ENCODE measurements around the gene STAM. TPM values are rescaled to one million over a fixed set of nuclear protein-coding genes. Genes with fewer than 3 reads are reported as not detected.

Gene STAM
- total RNA-seq, 1 experiment from 2014 or later, result 29.3 TPM

DNA sequence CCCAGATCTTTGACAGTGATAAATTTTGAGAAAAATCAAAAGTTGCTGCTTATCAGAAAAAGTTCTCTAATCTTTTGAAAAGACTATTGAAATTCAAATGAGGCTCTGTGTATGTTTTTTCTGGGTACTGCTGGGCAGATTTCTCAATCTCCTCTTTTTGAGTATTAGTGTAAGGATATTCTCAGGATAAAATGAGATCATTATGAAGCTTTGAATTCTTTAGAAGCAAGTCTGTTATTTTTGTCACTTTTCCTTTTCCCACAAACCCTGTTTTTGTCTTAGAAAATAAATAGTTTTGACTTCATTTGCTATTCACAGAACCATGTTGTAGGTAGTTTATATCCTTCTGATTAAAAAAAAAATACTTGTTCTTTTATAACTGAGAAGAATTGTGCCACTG, 7.9 kb downstream of the STAM start:
- H2AK5ac ChIP-seq (ENCODE audit: insufficient read length, low read length), result no peak overlapping the region
- no peak overlapping the region for H2BK120ac ChIP-seq (ENCODE audit: low read depth, low read length, poor library complexity, severe bottlenecking)
- peaks cover 3% of the 10 kb centered on the region; the same call in 1 of the 2 replicates for H3K4me1 ChIP-seq (ENCODE audit: insufficient read depth, low read length)
- H3K79me1 ChIP-seq (ENCODE audit: insufficient read depth, low read depth, low read length, poor library complexity, severe bottlenecking), result peaks cover 11% of the 10 kb centered on the region
- H2BK5ac ChIP-seq (ENCODE audit: insufficient read length, low read length), result no peak overlapping the region
- no peak for DNase-seq
- no peaks in the 10 kb centered on the region for H3K23me2 ChIP-seq (ENCODE audit: insufficient read length, low read depth, low read length, poor library complexity, severe bottlenecking)
- H3K14ac ChIP-seq (ENCODE audit: insufficient read depth, low read length), result no peak overlapping the region
- peaks cover 38 to 60% (median 40%) of the 10 kb centered on the region in 3 experiments for H3K36me3 Mint-ChIP-seq (ENCODE audit: insufficient read depth in 1 of 3, low read depth in 3 of 3)
- no peaks in the 10 kb centered on the region for H3K27me3 Mint-ChIP-seq (ENCODE audit: low read depth)
- H3K27ac ChIP-seq (ENCODE audit: insufficient read length, low read depth, low read length), result no peak overlapping the region
- no peak overlapping the region for H3K18ac ChIP-seq (ENCODE audit: insufficient read length, low read depth, low read length)
- no peak overlapping the region for H3K4me2 ChIP-seq (ENCODE audit: insufficient read depth, insufficient read length, low read length)
- H2BK20ac ChIP-seq (ENCODE audit: low read depth, low read length, poor library complexity, severe bottlenecking), result no peak overlapping the region
- H3K79me2 ChIP-seq (ENCODE audit: insufficient read depth, low read length), result peaks cover 38% of the 10 kb centered on the region; the same call in 1 of the 2 replicates
- H3K4me1 Mint-ChIP-seq, result peaks cover 16 to 37% of the 10 kb centered on the region in 2 experiments
- H3K9me3 Mint-ChIP-seq, result peaks cover 21 to 42% of the 10 kb centered on the region in 2 experiments
- H3K27me3 ChIP-seq (ENCODE audit: insufficient read depth, low read length), result no peaks in the 10 kb centered on the region
- H2AFZ ChIP-seq (ENCODE audit: low read length), result no peak overlapping the region
- no peak overlapping the region for H2BK15ac ChIP-seq (ENCODE audit: low read depth, low read length)
- H3K9ac ChIP-seq (ENCODE audit: extremely low read depth, insufficient read length, low read length), result no peak overlapping the region
- no peak overlapping the region for H3T11ph ChIP-seq (ENCODE audit: low read length)
- no peak overlapping the region for H3K23ac ChIP-seq (ENCODE audit: insufficient read length, low read depth, low read length)
- H3K9me3 ChIP-seq (ENCODE audit: control insufficient read depth, low read depth, low read length), result peaks cover 13% of the 10 kb centered on the region
- H3K4me3 Mint-ChIP-seq, result no peak overlapping the region
- H4K5ac ChIP-seq (ENCODE audit: insufficient read length, low read depth, low read length), result no peak overlapping the region
- H2BK12ac ChIP-seq (ENCODE audit: insufficient read length, low read depth, low read length), result no peak overlapping the region
- no peak overlapping the region for H4K91ac ChIP-seq (ENCODE audit: insufficient read length, low read depth, low read length)
- H4K8ac ChIP-seq (replicated peaks; ENCODE audit: insufficient read length, low read depth, low read length), result no peak overlapping the region
- H3K27ac Mint-ChIP-seq, result no peak overlapping the region
- H3K4ac ChIP-seq (ENCODE audit: low read depth, low read length), result no peak overlapping the region
- no peaks in the 10 kb centered on the region for H4K20me1 ChIP-seq (ENCODE audit: control insufficient read depth, insufficient read depth, insufficient read length)
- no peak overlapping the region for H3K56ac ChIP-seq (ENCODE audit: insufficient read length, low read depth, low read length)
- TF ChIP-seq CTCF (conservative IDR thresholded peaks at IDR 0.05), result no peak

All from H9 (cell line).